SK-N-SH (cell line): ENCODE results near the gene CDH23. TPM values are rescaled to one million over a fixed set of nuclear protein-coding genes. Genes with fewer than 3 reads are reported as not detected.

Experiments used
- CTCF ChIA-PET: fragments of 300-600, 350-600 bp; formaldehyde crosslinking; extraction: SDS; loops from one replicate; lab custom pipeline; 2021; lab: Yijun Ruan, JAX
- POLR2A ChIA-PET: fragments of 350-600 bp; sonication (Branson Sonifier 250); formaldehyde crosslinking; extraction: SDS; loops from one replicate; lab custom pipeline; 2020; ENCODE audit warnings: antibody characterized with exemption, inconsistent platforms; lab: Yijun Ruan, JAX
- DNase-seq: peaks from one replicate; pipeline ENCODE4 v3.0.0; 2012
- H2AFZ ChIP-seq: fragments of 200-600 bp; sonication (generic); 2 replicates; pipeline ENCODE4 v1.8.1; 2016; ENCODE audit warnings: antibody characterized with exemption, mild to moderate bottlenecking, low read depth
- H3F3A ChIP-seq: fragments of 200-600 bp; sonication (generic); replicated peaks from 2 replicates; pipeline ENCODE3; 2016; ENCODE audit warnings: antibody characterized with exemption, mild to moderate bottlenecking; ENCODE audit not compliant: insufficient read depth
- H3K27ac ChIP-seq, 2 experiments: fragments of 200-500 bp in 1 of 2; fragments of 200-600 bp in 1 of 2; sonication (Bioruptor generic) in 1 of 2; sonication (generic), shearing (Covaris generic) in 1 of 2; 2 replicates each; pipeline versions ENCODE4 v1.5.1 to v1.6.1; 2014 to 2016; ENCODE audit warnings: low read depth in 2 of 2, inconsistent platforms in 1 of 2, low read length in 1 of 2, mild to moderate bottlenecking in 1 of 2, mixed read lengths in 1 of 2
- H3K27me3 ChIP-seq: fragments of 200-600 bp; sonication (generic), shearing (Covaris generic); 2 replicates; pipeline ENCODE4 v1.6.1; 2016; ENCODE audit warnings: mixed run types; ENCODE audit not compliant: insufficient read depth
- H3K36me3 ChIP-seq, 2 experiments: fragments of 200-500 bp in 1 of 2; fragments of 200-600 bp in 1 of 2; sonication (Bioruptor generic) in 1 of 2; sonication (generic) in 1 of 2; replicated peaks in 1 of 2; 2 replicates each; pipeline versions ENCODE3 to v1.5.1; 2014 to 2016; ENCODE audit warnings: low read length in 1 of 2, mild to moderate bottlenecking in 1 of 2; ENCODE audit not compliant: insufficient read depth in 2 of 2, control insufficient read depth in 1 of 2
- H3K4me1 ChIP-seq, 2 experiments: fragments of 200-500 bp in 1 of 2; fragments of 200-600 bp in 1 of 2; sonication (Bioruptor generic) in 1 of 2; sonication (generic), shearing (Covaris generic) in 1 of 2; 2 replicates each; pipeline versions ENCODE4 v1.5.1 to v1.6.1; 2014 to 2016; ENCODE audit warnings: low read depth in 1 of 2, low read length in 1 of 2, mixed run types in 1 of 2; ENCODE audit not compliant: insufficient read depth in 2 of 2, control insufficient read depth in 1 of 2
- H3K4me2 ChIP-seq: fragments of 200-600 bp; sonication (generic), shearing (Covaris generic); 2 replicates; pipeline ENCODE4 v1.6.1; 2017; ENCODE audit warnings: mixed run types
- H3K4me3 ChIP-seq, 2 experiments: fragments of 200-500 bp in 1 of 2; fragments of 200-600 bp in 1 of 2; sonication (Bioruptor generic) in 1 of 2; sonication (generic), shearing (Covaris generic) in 1 of 2; 2 replicates each; pipeline versions ENCODE4 v1.5.1 to v1.8.1; 2014 to 2016; ENCODE audit warnings: low read depth in 2 of 2, inconsistent platforms in 1 of 2, low read length in 1 of 2, mild to moderate bottlenecking in 1 of 2, mixed read lengths in 1 of 2, moderate library complexity in 1 of 2
- H3K79me2 ChIP-seq: fragments of 200-600 bp; sonication (generic); 2 replicates; pipeline ENCODE4 v1.8.1; 2017; ENCODE audit warnings: mild to moderate bottlenecking; ENCODE audit not compliant: insufficient read depth
- H3K9ac ChIP-seq: fragments of 200-600 bp; sonication (generic); 2 replicates; pipeline ENCODE4 v1.6.1; 2017; ENCODE audit warnings: mixed run types
- H3K9me2 ChIP-seq: fragments of 200-600 bp; sonication (generic); 2 replicates; pipeline ENCODE4 v1.6.1; 2017; ENCODE audit warnings: mixed run types
- H3K9me3 ChIP-seq: fragments of 200-600 bp; sonication (generic); 2 replicates; pipeline ENCODE4 v1.6.1; 2017; ENCODE audit warnings: mixed run types, mild to moderate bottlenecking, moderate library complexity
- H4K20me1 ChIP-seq: fragments of 200-600 bp; sonication (generic); 2 replicates; pipeline ENCODE4 v1.6.1; 2017; ENCODE audit warnings: mild to moderate bottlenecking, mixed run types; ENCODE audit not compliant: insufficient read depth
- FOSL2 ChIP-seq: IDR thresholded peaks from 2 replicates; pipeline ENCODE4 v1.4.0; 2012; ENCODE audit warnings: low read depth, mild to moderate bottlenecking, moderate library complexity, borderline replicate concordance
- FOXJ3 ChIP-seq: sonication (generic); formaldehyde crosslinking; IDR thresholded peaks from 2 replicates; pipeline ENCODE4 v1.5.1; 2020; ENCODE audit warnings: mild to moderate bottlenecking, missing genetic modification reagents
- IRF3 ChIP-seq: fragments of 150-350 bp; IDR thresholded peaks from 2 replicates; pipeline ENCODE4 v1.6.1; 2016; ENCODE audit warnings: mild to moderate bottlenecking, low read depth, low read length
- JUND ChIP-seq: IDR thresholded peaks from 2 replicates; pipeline ENCODE4 v1.4.0; 2012
- MEF2A ChIP-seq: IDR thresholded peaks from 2 replicates; pipeline ENCODE4 v1.4.0; 2012; ENCODE audit warnings: low read depth, borderline replicate concordance
- NRF1 ChIP-seq: IDR thresholded peaks from 2 replicates; pipeline ENCODE4 v1.6.1; 2012; ENCODE audit warnings: low read depth, mild to moderate bottlenecking, low read length
- RXRA ChIP-seq: IDR thresholded peaks from 2 replicates; pipeline ENCODE4 v1.4.0; 2012; ENCODE audit warnings: low read depth, mild to moderate bottlenecking, borderline replicate concordance
- SIN3A ChIP-seq: IDR thresholded peaks from 2 replicates; pipeline ENCODE4 v1.6.1; 2012; ENCODE audit warnings: low read depth, mild to moderate bottlenecking, low read length, moderate library complexity, borderline replicate concordance
- YY1 ChIP-seq: IDR thresholded peaks from 2 replicates; pipeline ENCODE4 v1.4.0; 2012; ENCODE audit warnings: low read depth, mild to moderate bottlenecking
- WGBS: methylation state at CpG from one replicate; pipeline ENCODE4 v1.1.6; 2017; ENCODE audit warnings: low lambda C conversion rate; 5-methylcytosine and 5-hydroxymethylcytosine counted together
- polyA plus RNA-seq, 3 experiments: library from polyadenylated mRNA; depleted of rRNA; stranded (reverse); fragments of >200 nt; gene quantifications; 2 replicates each; pipeline ENCODE4 v1.2.3, GENCODE V29; 2012

Gene CDH23
- polyA plus RNA-seq, 1 of the 3 experiments (the other 2 are of a cell fraction), result 0.03 TPM

- TF ChIP-seq NRF1, result no peak
These were observed 43.1 kb downstream of the CDH23 start (continued) for GRCh38 chr10:71439670-71440425.

GRCh38 chr10:71440506-71441035 is 43.9 kb downstream of the CDH23 start:
- POLR2A ChIA-PET, result no interaction called here
- Histone ChIP-seq H3K4me2 (no peak overlapping the region), H3K79me2 (no peaks in the 10 kb centered on the region), H3K27me3 (peaks cover 31% of the 10 kb centered on the region; the same call in 1 of the 2 replicates), H2AFZ (no peak overlapping the region), H3K4me1 (no peaks in the 10 kb centered on the region; a peak in 1 of 4 replicates), H3K9ac (no peak overlapping the region), H4K20me1 (no peaks in the 10 kb centered on the region), H3K4me3 (no peak overlapping the region), H3K27ac (no peak overlapping the region), H3F3A (no peaks in the 10 kb centered on the region), H3K9me2 (no peaks in the 10 kb centered on the region), H3K9me3 (no peaks in the 10 kb centered on the region), H3K36me3 (no peaks in the 10 kb centered on the region)
- CTCF ChIA-PET, result interaction anchor here (0.9 to 1.0 kb wide), 2 partner anchors 11 to 12 kb away, joined by 3 read pairs; no protein-coding TSS in a partner anchor
- TF ChIP-seq IRF3 (no peak), JUND (no peak), SIN3A (no peak), YY1 (no peak), FOXJ3 (CRISPR knock-in tag) (no peak), FOSL2 (no peak)
- DNase-seq, result no peak
- 33% methylated on average over 5 of the region's 9 CpGs for WGBS

- H3K9ac ChIP-seq, result no peak overlapping the region
- no peaks in the 10 kb centered on the region for H3F3A ChIP-seq
- ChIA-PET CTCF (interaction anchor here (1.1 to 1.2 kb wide), 2 partner anchors 45 to 58 kb away, joined by 3 to 4 read pairs; partner anchors contain the start of gene CDH23), POLR2A (no interaction called here)
- H3K36me3 ChIP-seq, result no peaks in the 10 kb centered on the region
- no peak for TF ChIP-seq MEF2A
- no peak for TF ChIP-seq RXRA
- no peak for DNase-seq
- no peak overlapping the region for H3K4me2 ChIP-seq
- no peak overlapping the region for H3K27ac ChIP-seq
- H3K9me3 ChIP-seq, result no peaks in the 10 kb centered on the region
- peaks cover 25% of the 10 kb centered on the region; the same call in 1 of the 2 replicates for H3K27me3 ChIP-seq
- H2AFZ ChIP-seq, result no peak overlapping the region
- H4K20me1 ChIP-seq, result no peaks in the 10 kb centered on the region
- no peaks in the 10 kb centered on the region; a peak in 1 of 4 replicates for H3K4me1 ChIP-seq
- H3K9me2 ChIP-seq, result no peaks in the 10 kb centered on the region
- no peaks in the 10 kb centered on the region for H3K79me2 ChIP-seq
- no peak overlapping the region for H3K4me3 ChIP-seq
- WGBS, result 73% methylated on average over 3 of the region's 3 CpGs
These were observed 45.3 kb downstream of the CDH23 start for GRCh38 chr10:71442000-71442399.
